NCI-H2171 (cell line): Measurements from ENCODE around the gene LEP.
A peak's percentile ranks its signal among the peaks of the same experiment; 100 is the strongest.

ENCODE experiments used
- DNase-seq: peaks from one replicate; lab custom pipeline; 2025; lab: John Stamatoyannopoulos, UW

LEP gene

DNA sequence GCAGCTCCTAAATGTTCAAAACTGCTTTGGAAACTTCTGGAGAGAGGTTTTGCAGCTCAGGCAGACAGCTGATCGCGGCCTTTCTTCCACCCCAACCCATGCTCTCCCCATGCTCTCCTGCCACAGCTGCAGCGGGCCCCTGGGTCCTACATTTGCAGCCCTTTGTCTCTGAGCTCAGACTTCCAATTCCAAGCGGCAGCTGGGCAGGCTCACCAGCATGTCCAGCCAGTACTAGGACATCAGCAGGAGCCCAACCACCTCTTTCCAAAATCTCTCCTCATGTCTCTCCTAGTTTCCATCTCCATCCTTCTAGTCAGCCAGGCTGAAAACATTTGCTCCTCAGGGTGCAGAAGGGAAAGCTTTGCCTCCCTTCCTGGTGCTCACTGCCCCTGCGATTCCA lies 6.0 kb downstream of the LEP start:
- DNase-seq = no peak

DNA sequence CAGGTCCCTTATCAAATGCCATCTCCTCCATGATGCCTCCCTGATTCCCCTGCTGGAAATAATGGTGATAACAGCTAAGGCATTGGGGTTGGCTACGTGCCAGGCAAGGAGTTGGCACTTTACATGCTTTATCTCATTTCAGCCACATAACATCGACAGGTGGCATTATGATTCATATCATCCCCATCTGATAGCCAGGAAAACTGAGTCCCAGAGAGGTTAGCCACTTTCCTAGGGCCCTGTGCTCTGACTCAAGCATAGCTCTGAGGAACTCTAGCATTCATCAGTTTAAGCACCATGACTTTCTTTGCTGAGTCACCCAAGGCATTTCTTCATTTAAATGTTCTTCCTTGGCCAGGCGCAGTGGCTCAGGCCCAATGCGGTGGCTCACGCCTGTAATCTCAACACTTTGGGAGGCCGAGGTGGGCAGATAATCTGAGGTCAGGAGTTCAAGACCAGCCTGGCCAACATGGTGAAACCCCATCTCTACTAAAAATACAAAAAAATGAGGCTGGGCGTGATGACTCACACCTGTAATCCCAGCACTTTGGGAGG lies 6.6 kb downstream of the LEP start:
- no peak for DNase-seq

DNA sequence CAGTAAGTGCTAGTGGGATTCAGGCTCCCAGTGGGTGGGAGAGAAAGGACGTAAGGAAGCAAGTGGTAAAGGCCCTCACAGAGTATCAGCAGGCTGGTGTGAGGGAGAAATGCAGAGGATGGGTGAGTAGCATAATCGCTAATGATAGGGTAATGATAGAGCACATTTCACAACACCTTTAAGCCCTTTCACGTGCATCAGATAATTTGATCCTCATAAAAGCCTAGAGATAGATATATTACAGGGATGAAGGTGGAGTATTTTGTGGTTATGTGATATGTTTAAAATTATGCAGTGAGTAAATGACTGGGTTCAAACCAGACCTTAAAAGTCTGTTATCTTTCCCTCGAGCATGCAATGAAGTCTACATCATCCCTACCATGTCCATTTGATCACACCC lies 10.3 kb downstream of the LEP start:
- no peak for DNase-seq

DNA sequence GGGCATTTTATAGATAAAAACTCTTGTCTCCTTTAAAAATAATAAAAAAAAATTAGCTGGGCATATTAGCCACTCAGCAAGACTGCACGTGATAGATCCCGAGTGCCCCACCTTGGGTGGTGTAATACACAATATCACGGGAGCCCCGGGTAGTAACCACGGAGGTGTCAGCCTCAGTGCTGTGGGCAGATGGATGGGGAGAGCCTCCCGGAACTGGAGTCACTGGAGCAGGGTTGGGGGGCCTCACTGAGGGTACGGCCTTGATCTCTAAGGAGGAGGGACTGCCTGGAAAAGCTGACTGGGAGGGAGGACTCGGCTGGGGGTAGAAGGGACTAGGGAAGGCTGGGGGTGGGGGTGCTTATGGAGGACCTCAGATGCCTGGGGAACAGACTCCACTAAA lies 12.6 kb downstream of the LEP start:
- DNase-seq = no peak

GRCh38 chr7:128254470-128254869 lies 13.4 kb downstream of the LEP start:
- no peak for DNase-seq

DNA sequence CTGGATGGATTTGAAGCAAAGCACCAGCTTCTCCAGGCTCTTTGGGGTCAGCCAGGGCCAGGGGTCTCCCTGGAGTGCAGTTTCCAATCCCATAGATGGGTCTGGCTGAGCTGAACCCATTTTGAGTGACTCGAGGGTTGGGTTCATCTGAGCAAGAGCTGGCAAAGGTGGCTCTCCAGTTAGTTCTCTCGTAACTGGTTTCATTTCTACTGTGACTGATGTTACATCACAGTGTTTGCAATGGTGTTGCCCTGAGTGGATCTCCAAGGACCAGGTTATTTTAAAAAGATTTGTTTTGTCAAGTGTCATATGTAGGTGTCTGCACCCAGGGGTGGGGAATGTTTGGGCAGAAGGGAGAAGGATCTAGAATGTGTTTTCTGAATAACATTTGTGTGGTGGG lies 14.2 kb downstream of the LEP start:
- DNase-seq = no peak

GRCh38 chr7:128257458-128257857 lies 16.4 kb downstream of the LEP start:
- no peak for DNase-seq

GRCh38 chr7:128259131-128260061 lies 18.3 kb downstream of the LEP start:
- peak; percentile 71 for DNase-seq

- DNase-seq = no peak
These were observed 19.2 kb downstream of the LEP start for GRCh38 chr7:128260069-128260795.

- no peak for DNase-seq
These were observed 21.4 kb downstream of the LEP start for GRCh38 chr7:128262273-128263028.

GRCh38 chr7:128263420-128263819 lies 22.3 kb downstream of the LEP start:
- no peak for DNase-seq

GRCh38 chr7:128264477-128264876 lies 23.4 kb downstream of the LEP start:
- DNase-seq = no peak

GRCh38 chr7:128265156-128265905 lies 24.3 kb downstream of the LEP start:
- no peak for DNase-seq

DNA sequence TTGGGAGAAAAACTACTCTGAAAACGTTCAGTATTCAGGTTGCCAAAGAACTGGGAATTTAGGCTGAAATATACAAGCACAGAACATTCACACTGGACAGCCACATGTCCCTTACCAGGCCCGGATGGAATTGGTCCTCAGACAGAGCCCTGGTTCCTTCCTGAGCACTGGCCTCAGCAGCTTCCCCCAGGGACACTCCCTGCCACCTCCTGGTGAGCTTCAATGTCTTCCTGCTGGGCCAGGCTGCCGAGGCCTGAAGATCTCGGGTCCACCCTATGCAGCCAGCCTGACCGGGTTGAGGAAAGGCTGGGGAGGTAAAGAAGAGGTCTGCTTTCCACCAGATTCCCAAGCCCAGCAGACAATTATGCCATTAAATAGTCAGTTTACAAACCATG lies 24.8 kb downstream of the LEP start:
- DNase-seq = no peak

DNA sequence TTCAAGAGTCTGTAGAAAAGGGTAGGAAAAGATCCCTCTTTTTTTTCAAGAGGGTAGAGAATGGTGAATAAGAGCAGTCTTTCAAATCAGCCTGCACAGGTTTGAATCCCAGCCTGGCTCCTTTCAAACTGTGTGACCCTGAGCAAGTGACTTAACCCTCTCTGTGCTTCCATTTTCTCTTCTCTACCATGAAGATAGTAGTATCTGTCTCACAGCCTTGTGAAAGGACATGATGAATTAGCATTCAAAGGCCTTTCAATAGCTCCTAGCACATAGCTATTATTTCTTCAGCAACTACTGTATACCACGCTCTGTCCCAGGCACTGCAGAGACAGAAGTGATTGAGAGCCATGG lies 25.4 kb downstream of the LEP start:
- no peak for DNase-seq

- peak; percentile 76 for DNase-seq
These were observed 26.0 kb downstream of the LEP start for GRCh38 chr7:128266883-128267594.

GRCh38 chr7:128267595-128267924 lies 26.5 kb downstream of the LEP start:
- DNase-seq = no peak

DNA sequence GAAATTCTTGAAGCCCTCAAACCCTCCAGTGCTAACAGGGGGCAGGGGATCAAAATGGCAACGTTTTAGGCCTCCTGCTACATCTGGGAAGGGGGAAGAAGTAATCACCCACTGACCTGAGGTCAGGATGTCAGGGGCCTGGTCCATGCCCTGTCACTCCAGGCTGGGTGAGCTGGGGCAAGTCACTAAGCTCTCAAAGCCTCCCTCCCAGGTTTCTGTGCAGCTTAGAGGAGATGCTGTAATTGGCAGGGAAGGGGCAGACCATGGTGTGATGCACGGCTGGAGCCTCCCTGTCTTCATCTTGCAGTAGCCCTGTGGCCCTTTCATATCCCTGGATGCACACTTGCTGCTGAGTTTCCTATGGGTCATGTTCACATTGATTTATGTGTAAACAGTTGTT lies 27.2 kb downstream of the LEP start:
- no peak for DNase-seq

DNA sequence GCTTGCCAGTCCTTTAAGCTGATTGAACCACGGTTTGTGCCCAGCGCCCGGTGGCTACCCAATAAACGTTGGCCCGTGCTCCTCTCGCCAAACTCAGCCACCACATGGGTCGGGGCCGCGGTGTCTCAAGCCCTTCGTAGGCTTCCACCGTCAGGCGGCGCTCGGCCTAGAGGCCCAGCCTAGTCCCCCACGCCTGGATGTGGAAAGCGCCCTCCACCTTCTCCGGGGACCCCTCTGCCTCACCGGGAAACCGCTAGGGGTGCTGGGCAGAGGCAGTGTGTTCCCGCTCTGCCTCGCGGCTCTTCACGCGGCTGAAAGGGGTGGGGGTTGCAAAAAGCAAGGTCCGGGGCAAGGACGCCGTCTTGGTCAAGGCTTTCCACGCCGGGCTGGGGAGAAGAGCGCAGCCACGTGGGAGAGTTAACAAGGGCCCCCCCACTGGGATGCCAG lies 29.8 kb downstream of the LEP start:
- no peak for DNase-seq

DNA sequence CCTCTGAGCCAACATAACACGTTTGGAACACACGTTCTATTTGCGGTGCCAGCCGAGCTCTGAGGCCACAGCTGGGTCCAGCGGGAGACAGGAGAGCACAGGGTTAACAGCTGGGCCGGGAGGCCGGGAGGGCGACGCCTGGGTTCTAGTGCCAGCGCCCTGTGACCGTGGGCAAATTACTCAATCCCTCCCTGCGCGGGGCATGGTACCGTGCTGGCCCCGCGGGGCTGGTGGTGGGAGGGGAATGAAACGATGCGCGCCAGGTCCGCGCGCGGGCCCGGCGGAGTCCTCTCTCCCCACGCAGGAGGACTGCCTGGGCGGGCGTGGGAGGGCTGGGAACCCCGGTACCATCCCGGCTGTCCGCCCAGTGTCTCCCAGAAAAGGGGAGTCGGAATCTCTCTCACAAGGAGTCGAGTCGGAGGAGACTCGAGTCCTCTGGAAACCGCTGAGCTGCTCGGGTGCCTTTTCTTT lies 30.4 kb downstream of the LEP start:
- no peak for DNase-seq

GRCh38 chr7:128271942-128272481 lies 30.9 kb downstream of the LEP start:
- no peak for DNase-seq
